CD14-positive monocyte (primary cell): ENCODE data around the gene SLC52A3. TPM values are rescaled to one million over a fixed set of nuclear protein-coding genes. Genes with fewer than 3 reads are reported as not detected.

Experiments used
- DNase-seq, 3 donors: peaks; one replicate each; pipeline ENCODE4 v3.0.0-alpha.2; 2011 to 2022
- H2AFZ ChIP-seq: 2 replicates; pipeline ENCODE4 v1.6.0; 2012; ENCODE audit warnings: mild to moderate bottlenecking, low read depth, low read length, inconsistent platforms; ENCODE audit not compliant: insufficient read depth, poor library complexity, severe bottlenecking
- H3K27ac ChIP-seq, 2 donors: 1 replicate in 1 of 2; 2 replicates in 1 of 2; pipeline ENCODE4 v1.5.1; 2012 to 2013; ENCODE audit warnings: low read length in 2 of 2, control low read depth in 1 of 2, inconsistent platforms in 1 of 2, low read depth in 1 of 2, mild to moderate bottlenecking in 1 of 2
- H3K27me3 ChIP-seq, 2 donors: one replicate each; pipeline versions ENCODE4 v1.6.0 to v1.6.1; 2011 to 2013; ENCODE audit warnings: low read length in 2 of 2; ENCODE audit not compliant: control insufficient read depth in 2 of 2, insufficient read depth in 2 of 2
- H3K36me3 ChIP-seq, 2 donors: replicated peaks in 1 of 2; 1 replicate in 1 of 2; 2 replicates in 1 of 2; pipeline versions ENCODE4 v1.5.1 to v1.6.1; 2012 to 2013; ENCODE audit warnings: low read length in 2 of 2, control low read depth in 1 of 2, inconsistent platforms in 1 of 2, mild to moderate bottlenecking in 1 of 2; ENCODE audit not compliant: insufficient read depth in 2 of 2, control insufficient read depth in 1 of 2
- H3K4me1 ChIP-seq, 2 donors: 1 replicate in 1 of 2; 2 replicates in 1 of 2; pipeline versions ENCODE4 v1.5.1 to v1.6.1; 2012 to 2013; ENCODE audit warnings: low read length in 2 of 2, control low read depth in 1 of 2, inconsistent platforms in 1 of 2, mild to moderate bottlenecking in 1 of 2, moderate library complexity in 1 of 2; ENCODE audit not compliant: insufficient read depth in 2 of 2, control insufficient read depth in 1 of 2
- H3K4me2 ChIP-seq: replicated peaks from 2 replicates; pipeline ENCODE3; 2012; ENCODE audit warnings: low read length, moderate library complexity, mild to moderate bottlenecking; ENCODE audit not compliant: poor library complexity, severe bottlenecking; ENCODE audit errors: extremely low read depth
- H3K4me3 ChIP-seq, 3 experiments: fragments of 200-600 bp in 1 of 3; sonication (generic) in 1 of 3; replicated peaks in 1 of 3; 1 replicate in 2 of 3; 2 replicates in 1 of 3; pipeline ENCODE4 v1.5.1; 2011 to 2013; ENCODE audit warnings: low read length in 3 of 3, mild to moderate bottlenecking in 3 of 3, control low read depth in 2 of 3, low read depth in 2 of 3, inconsistent platforms in 1 of 3, moderate library complexity in 1 of 3
- H3K79me2 ChIP-seq: 2 replicates; pipeline ENCODE4 v1.6.0; 2012; ENCODE audit warnings: mild to moderate bottlenecking, control low read depth, inconsistent platforms, low read length, moderate library complexity; ENCODE audit not compliant: insufficient read depth
- H3K9ac ChIP-seq: 2 replicates; pipeline ENCODE4 v1.6.0; 2017; ENCODE audit warnings: low read length, mild to moderate bottlenecking; ENCODE audit not compliant: insufficient read depth, poor library complexity, severe bottlenecking
- H3K9me3 ChIP-seq, 2 donors: replicated peaks in 1 of 2; 1 replicate in 1 of 2; 2 replicates in 1 of 2; pipeline versions ENCODE4 v1.5.1 to v1.6.1; 2012 to 2013; ENCODE audit warnings: low read length in 2 of 2, control low read depth in 1 of 2; ENCODE audit not compliant: control insufficient read depth in 1 of 2, insufficient read depth in 1 of 2
- H4K20me1 ChIP-seq: 2 replicates; pipeline ENCODE4 v1.6.0; 2012; ENCODE audit warnings: mild to moderate bottlenecking, low read length, control low read depth, moderate library complexity; ENCODE audit not compliant: insufficient read depth
- H3K27ac Mint-ChIP-seq, 7 donors: one replicate each; pipeline ENCODE4 v1.8.0; 2020; ENCODE audit warnings: mild to moderate bottlenecking in 7 of 7, mixed read lengths in 7 of 7, moderate library complexity in 6 of 7, inconsistent platforms in 2 of 7
- H3K27me3 Mint-ChIP-seq, 3 donors: one replicate each; pipeline ENCODE4 v1.8.0; 2021 to 2022; ENCODE audit warnings: low read depth in 3 of 3, mild to moderate bottlenecking in 3 of 3, mixed read lengths in 3 of 3, moderate library complexity in 3 of 3, inconsistent platforms in 1 of 3
- H3K36me3 Mint-ChIP-seq, 2 donors: one replicate each; pipeline ENCODE4 v1.8.0; 2020; ENCODE audit warnings: mixed read lengths in 2 of 2, inconsistent platforms in 1 of 2, mild to moderate bottlenecking in 1 of 2
- H3K4me1 Mint-ChIP-seq: one replicate; pipeline ENCODE4 v1.8.0; 2020; ENCODE audit warnings: mild to moderate bottlenecking, mixed read lengths
- H3K4me3 Mint-ChIP-seq, 2 donors: one replicate each; pipeline ENCODE4 v1.8.0; 2020; ENCODE audit warnings: mild to moderate bottlenecking in 2 of 2, mixed read lengths in 2 of 2, moderate library complexity in 1 of 2
- H3K9me3 Mint-ChIP-seq, 7 donors: one replicate each; pipeline ENCODE4 v1.8.0; 2020 to 2022; ENCODE audit warnings: mixed read lengths in 7 of 7, mild to moderate bottlenecking in 6 of 7, moderate library complexity in 6 of 7, inconsistent platforms in 2 of 7
- CTCF ChIP-seq: fragments of 200-600 bp; IDR thresholded peaks from one replicate; pipeline ENCODE4 v1.8.0; 2022; ENCODE audit warnings: antibody characterized with exemption, mild to moderate bottlenecking
- WGBS: methylation state at CpG from one replicate; pipeline ENCODE4 v1.1.5; 2013; ENCODE audit warnings: missing lambda C conversion rate; ENCODE audit not compliant: insufficient coverage; 5-methylcytosine and 5-hydroxymethylcytosine counted together
- intact Hi-C, 2 donors: fragments of 100-400 bp; cut with micrococcal nuclease; formaldehyde crosslinking; loops; one replicate each; pipeline versions ENCODE4 v1.15.0 to v1.15.1; 2023
- polyA plus RNA-seq, 3 donors: library from polyadenylated mRNA; depleted of rRNA in 1 of 3; unstranded in 2 of 3; stranded (reverse) in 1 of 3; fragments of 300-500 nt in 2 of 3; fragments of >200 nt in 1 of 3; fragmentation: Illumina TruSeq in 2 of 3; gene quantifications; 1 replicate in 2 of 3; 2 replicates in 1 of 3; pipeline ENCODE4 v1.2.3, GENCODE V29; 2012 to 2021

Gene SLC52A3
- polyA plus RNA-seq, 3 donors, result not detected

GRCh38 chr20:791056-791455 lies 22.8 kb upstream of the SLC52A3 start:
- no peak overlapping the region for H3K4me2 ChIP-seq
- Mint-ChIP-seq H3K27me3 (peaks cover 0 to 14% (median 1%) of the 10 kb centered on the region in 3 donors), H3K4me1 (no peaks in the 10 kb centered on the region), H3K4me3 (no peak overlapping the region), H3K9me3 (peaks cover 9 to 23% (median 18%) of the 10 kb centered on the region in 7 donors), H3K36me3 (no peaks in the 10 kb centered on the region), H3K27ac (no peak overlapping the region)
- H3K36me3 ChIP-seq, result no peaks in the 10 kb centered on the region
- no peak overlapping the region for H3K4me3 ChIP-seq
- no peak overlapping the region for H3K27ac ChIP-seq
- no peaks in the 10 kb centered on the region for H4K20me1 ChIP-seq
- DNase-seq, result no peak
- no peak overlapping the region for H2AFZ ChIP-seq
- no peak for TF ChIP-seq CTCF
- peaks cover 0 to 2% of the 10 kb centered on the region in 2 donors for H3K27me3 ChIP-seq
- WGBS, result no CpG with 5 or more reads among the region's 2 CpGs
- H3K9ac ChIP-seq, result no peak overlapping the region
- peaks cover 7 to 18% of the 10 kb centered on the region in 2 donors for H3K9me3 ChIP-seq
- H3K4me1 ChIP-seq, result no peaks in the 10 kb centered on the region
- H3K79me2 ChIP-seq, result no peaks in the 10 kb centered on the region
- intact Hi-C loops, result no loop called here

GRCh38 chr20:787825-788224 lies 19.5 kb upstream of the SLC52A3 start:
- no peaks in the 10 kb centered on the region for H3K4me1 ChIP-seq
- no peak overlapping the region for H3K4me3 ChIP-seq
- H2AFZ ChIP-seq, result no peak overlapping the region
- H3K27ac ChIP-seq, result no peak overlapping the region
- Mint-ChIP-seq H3K4me3 (no peak overlapping the region), H3K4me1 (no peaks in the 10 kb centered on the region), H3K27ac (no peak overlapping the region), H3K36me3 (no peaks in the 10 kb centered on the region), H3K27me3 (peaks cover 3 to 15% (median 3%) of the 10 kb centered on the region in 3 donors), H3K9me3 (peaks cover 19 to 40% (median 32%) of the 10 kb centered on the region in 7 donors)
- H4K20me1 ChIP-seq, result no peaks in the 10 kb centered on the region
- peaks cover 0 to 2% of the 10 kb centered on the region in 2 donors for H3K27me3 ChIP-seq
- H3K36me3 ChIP-seq, result no peaks in the 10 kb centered on the region
- no peak for DNase-seq
- no peak overlapping the region for H3K9ac ChIP-seq
- H3K9me3 ChIP-seq, result peaks cover 13 to 22% of the 10 kb centered on the region in 2 donors
- no peak overlapping the region for H3K4me2 ChIP-seq
- no peak for TF ChIP-seq CTCF
- WGBS, result no CpG with 5 or more reads among the region's 1 CpG
- intact Hi-C loops, result no loop called here
- no peaks in the 10 kb centered on the region for H3K79me2 ChIP-seq
